Activated CD4-positive, alpha-beta memory T cell treated with anti-CD3 and anti-CD28 coated beads for 36 hours (primary cell): ENCODE measurements around the gene SEMA6D. TPM values are rescaled to one million over a fixed set of nuclear protein-coding genes. Genes with fewer than 3 reads are reported as not detected.

Source experiments
- CTCF ChIA-PET: fragments of 350-600 bp; sonication (Branson Sonifier 250); formaldehyde crosslinking; loops from one replicate; lab custom pipeline; 2021; ENCODE audit warnings: antibody characterized with exemption, inconsistent platforms; lab: Charles Lee
- POLR2A ChIA-PET: fragments of 350-600 bp; sonication (Branson Sonifier 250); formaldehyde crosslinking; loops from one replicate; lab custom pipeline; 2021; ENCODE audit warnings: antibody characterized with exemption; lab: Charles Lee
- DNase-seq: peaks from one replicate; pipeline ENCODE4 v3.0.0-alpha.2; 2020
- H3K27ac Mint-ChIP-seq: one replicate; pipeline ENCODE4 v1.8.0; 2021; ENCODE audit warnings: mixed read lengths
- H3K27me3 Mint-ChIP-seq: one replicate; pipeline ENCODE4 v1.8.0; 2021; ENCODE audit warnings: mixed read lengths
- H3K36me3 Mint-ChIP-seq: one replicate; pipeline ENCODE4 v1.8.0; 2021; ENCODE audit warnings: mixed read lengths
- H3K4me1 Mint-ChIP-seq: one replicate; pipeline ENCODE4 v1.8.0; 2021; ENCODE audit warnings: low read depth, mixed read lengths
- H3K4me3 Mint-ChIP-seq: one replicate; pipeline ENCODE4 v1.8.0; 2021; ENCODE audit warnings: mild to moderate bottlenecking, mixed read lengths
- H3K9me3 Mint-ChIP-seq: one replicate; pipeline ENCODE4 v1.8.0; 2021; ENCODE audit warnings: mixed read lengths
- intact Hi-C: fragments of 100-400 bp; cut with micrococcal nuclease; formaldehyde crosslinking; loops from one replicate; pipeline ENCODE4 v1.15.1; 2023
- total RNA-seq, 2 experiments: library from RNA; stranded (reverse); gene quantifications; one replicate each; pipeline ENCODE4 v1.2.3, GENCODE V29; 2021

The SEMA6D gene
- total RNA-seq, 2 experiments from 2014 or later: not detected

- ChIA-PET POLR2A (no interaction called here), CTCF (no interaction called here)
- Mint-ChIP-seq H3K27me3 (peaks cover 37% of the 10 kb centered on the region), H3K9me3 (no peaks in the 10 kb centered on the region), H3K27ac (no peak overlapping the region), H3K4me1 (peaks cover 4% of the 10 kb centered on the region), H3K4me3 (no peak overlapping the region), H3K36me3 (no peaks in the 10 kb centered on the region)
- no peak for DNase-seq
- intact Hi-C loops: no loop called here
Observed at GRCh38 chr15:47720555-47720954, 3.2 kb downstream of the SEMA6D start.

DNA sequence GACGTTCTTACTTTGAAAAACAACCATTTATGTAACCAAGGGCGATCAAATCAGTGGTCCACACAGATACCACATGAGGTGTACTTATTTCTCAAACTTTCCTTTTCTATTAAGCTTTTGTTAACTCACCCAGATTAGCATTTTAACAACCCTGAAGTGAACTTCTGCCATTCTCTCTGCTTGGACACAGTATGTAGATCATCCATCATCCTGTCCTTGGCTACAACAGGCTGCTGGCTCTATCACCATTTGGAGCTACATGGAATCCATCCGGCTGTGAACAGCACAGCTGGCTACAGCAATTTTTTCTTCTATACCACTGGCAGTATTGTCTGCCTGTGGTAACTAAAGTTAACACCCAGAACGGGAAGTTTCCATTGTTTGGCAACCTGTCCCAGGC, 4.4 kb downstream of the SEMA6D start:
- peaks cover 4% of the 10 kb centered on the region for H3K4me1 Mint-ChIP-seq
- POLR2A ChIA-PET: no interaction called here
- no peak overlapping the region for H3K4me3 Mint-ChIP-seq
- H3K9me3 Mint-ChIP-seq: no peaks in the 10 kb centered on the region
- no peak overlapping the region for H3K27ac Mint-ChIP-seq
- intact Hi-C loops: no loop called here
- H3K36me3 Mint-ChIP-seq: no peaks in the 10 kb centered on the region
- CTCF ChIA-PET: no interaction called here
- no peak for DNase-seq
- peaks cover 30% of the 10 kb centered on the region for H3K27me3 Mint-ChIP-seq

DNA sequence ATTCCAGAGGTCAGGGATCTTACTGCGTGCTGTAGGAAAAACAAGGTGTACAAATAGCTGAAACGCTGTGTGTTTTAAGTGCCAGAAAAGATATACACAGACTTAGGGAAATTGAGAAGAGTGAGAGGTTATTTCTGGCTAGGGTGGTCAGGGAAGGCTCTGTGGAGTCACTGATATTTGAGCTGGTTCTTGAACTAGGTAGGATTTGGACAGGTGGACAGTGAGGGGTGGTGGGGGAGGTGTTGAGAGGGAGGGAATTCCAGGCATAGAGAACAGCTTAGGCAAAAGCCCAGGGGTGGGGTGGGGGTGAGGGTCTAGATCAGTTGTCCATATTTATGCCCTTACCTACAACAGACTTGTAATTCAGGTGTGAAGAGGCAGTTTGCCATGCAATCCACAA, 7.0 kb downstream of the SEMA6D start:
- CTCF ChIA-PET: no interaction called here
- DNase-seq: no peak
- H3K4me1 Mint-ChIP-seq: no peaks in the 10 kb centered on the region
- H3K36me3 Mint-ChIP-seq: no peaks in the 10 kb centered on the region
- no peak overlapping the region for H3K27ac Mint-ChIP-seq
- POLR2A ChIA-PET: no interaction called here
- H3K4me3 Mint-ChIP-seq: no peak overlapping the region
- H3K27me3 Mint-ChIP-seq: peaks cover 18% of the 10 kb centered on the region
- no peaks in the 10 kb centered on the region for H3K9me3 Mint-ChIP-seq
- intact Hi-C loops: no loop called here

- ChIA-PET POLR2A (no interaction called here), CTCF (no interaction called here)
- Mint-ChIP-seq H3K4me3 (no peak overlapping the region), H3K4me1 (no peaks in the 10 kb centered on the region), H3K36me3 (no peaks in the 10 kb centered on the region), H3K27ac (no peak overlapping the region), H3K27me3 (peaks cover 14% of the 10 kb centered on the region), H3K9me3 (no peaks in the 10 kb centered on the region)
- intact Hi-C loops: no loop called here
- no peak for DNase-seq
Observed at GRCh38 chr15:47725051-47725450, 7.7 kb downstream of the SEMA6D start.

- Mint-ChIP-seq H3K4me3 (no peak overlapping the region), H3K27ac (no peak overlapping the region), H3K9me3 (no peaks in the 10 kb centered on the region), H3K36me3 (no peaks in the 10 kb centered on the region), H3K27me3 (peaks cover 9% of the 10 kb centered on the region), H3K4me1 (no peaks in the 10 kb centered on the region)
- intact Hi-C loops: no loop called here
- ChIA-PET CTCF (no interaction called here), POLR2A (no interaction called here)
- no peak for DNase-seq
Observed at GRCh38 chr15:47725906-47726305, 8.6 kb downstream of the SEMA6D start.

GRCh38 chr15:47726399-47726823, 9.1 kb downstream of the SEMA6D start:
- ChIA-PET POLR2A (no interaction called here), CTCF (no interaction called here)
- intact Hi-C loops: no loop called here
- H3K27ac Mint-ChIP-seq: no peak overlapping the region
- no peaks in the 10 kb centered on the region for H3K4me1 Mint-ChIP-seq
- H3K9me3 Mint-ChIP-seq: no peaks in the 10 kb centered on the region
- H3K36me3 Mint-ChIP-seq: no peaks in the 10 kb centered on the region
- H3K4me3 Mint-ChIP-seq: no peak overlapping the region
- no peak for DNase-seq
- H3K27me3 Mint-ChIP-seq: peaks cover 6% of the 10 kb centered on the region

GRCh38 chr15:47727137-47727536, 9.8 kb downstream of the SEMA6D start:
- no peaks in the 10 kb centered on the region for H3K9me3 Mint-ChIP-seq
- H3K27me3 Mint-ChIP-seq: no peaks in the 10 kb centered on the region
- DNase-seq: no peak
- ChIA-PET CTCF (no interaction called here), POLR2A (no interaction called here)
- no peak overlapping the region for H3K4me3 Mint-ChIP-seq
- no peaks in the 10 kb centered on the region for H3K4me1 Mint-ChIP-seq
- no peaks in the 10 kb centered on the region for H3K36me3 Mint-ChIP-seq
- H3K27ac Mint-ChIP-seq: no peak overlapping the region
- intact Hi-C loops: no loop called here

GRCh38 chr15:47727676-47728075, 10.4 kb downstream of the SEMA6D start:
- H3K4me3 Mint-ChIP-seq: no peak overlapping the region
- no peaks in the 10 kb centered on the region for H3K36me3 Mint-ChIP-seq
- ChIA-PET CTCF (no interaction called here), POLR2A (no interaction called here)
- intact Hi-C loops: no loop called here
- no peaks in the 10 kb centered on the region for H3K4me1 Mint-ChIP-seq
- H3K27me3 Mint-ChIP-seq: no peaks in the 10 kb centered on the region
- H3K27ac Mint-ChIP-seq: no peak overlapping the region
- no peaks in the 10 kb centered on the region for H3K9me3 Mint-ChIP-seq
- DNase-seq: no peak

- Mint-ChIP-seq H3K27ac (no peak overlapping the region), H3K4me3 (no peak overlapping the region), H3K36me3 (no peaks in the 10 kb centered on the region), H3K27me3 (no peaks in the 10 kb centered on the region), H3K9me3 (no peaks in the 10 kb centered on the region), H3K4me1 (no peaks in the 10 kb centered on the region)
- DNase-seq: no peak
- ChIA-PET CTCF (no interaction called here), POLR2A (no interaction called here)
- intact Hi-C loops: no loop called here
Observed at GRCh38 chr15:47728426-47728825, 11.1 kb downstream of the SEMA6D start.

GRCh38 chr15:47728886-47729285, 11.6 kb downstream of the SEMA6D start:
- Mint-ChIP-seq H3K27ac (no peak overlapping the region), H3K4me3 (no peak overlapping the region), H3K4me1 (no peaks in the 10 kb centered on the region), H3K36me3 (no peaks in the 10 kb centered on the region), H3K9me3 (no peaks in the 10 kb centered on the region), H3K27me3 (no peaks in the 10 kb centered on the region)
- no peak for DNase-seq
- intact Hi-C loops: no loop called here
- ChIA-PET CTCF (no interaction called here), POLR2A (no interaction called here)

DNA sequence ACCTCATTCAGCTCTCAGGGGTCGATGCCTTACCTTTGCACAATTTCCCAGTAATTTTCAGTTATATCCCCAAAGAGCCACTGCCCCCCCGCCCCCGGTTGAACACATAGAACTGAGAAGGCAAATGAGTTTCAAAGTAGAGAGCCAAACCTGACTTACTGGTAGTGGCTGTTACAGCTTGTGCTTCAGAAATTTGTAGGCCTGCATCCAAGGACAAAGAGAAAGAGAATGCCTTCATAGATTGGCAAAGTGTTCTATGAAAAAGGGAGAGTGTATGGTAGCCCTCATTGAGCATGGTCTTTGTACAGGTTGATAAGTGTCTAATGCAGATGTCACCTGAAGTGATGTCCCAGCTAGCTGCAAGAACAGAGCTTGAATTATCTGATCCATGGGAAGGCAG, 13.9 kb downstream of the SEMA6D start:
- CTCF ChIA-PET: interaction anchor here (1.0 kb wide), 1 partner anchor 13 kb away, joined by 3 read pairs; no protein-coding TSS in a partner anchor
- Mint-ChIP-seq H3K27ac (no peak overlapping the region), H3K9me3 (no peaks in the 10 kb centered on the region), H3K36me3 (no peaks in the 10 kb centered on the region), H3K27me3 (no peaks in the 10 kb centered on the region), H3K4me3 (no peak overlapping the region), H3K4me1 (no peaks in the 10 kb centered on the region)
- no peak for DNase-seq
- POLR2A ChIA-PET: no interaction called here
- intact Hi-C loops: no loop called here

GRCh38 chr15:47732248-47732647, 14.9 kb downstream of the SEMA6D start:
- no peak overlapping the region for H3K4me3 Mint-ChIP-seq
- no peaks in the 10 kb centered on the region for H3K9me3 Mint-ChIP-seq
- ChIA-PET POLR2A (interaction anchor here (0.6 kb wide), 1 partner anchor 174 kb away, joined by 4 read pairs; no protein-coding TSS in a partner anchor), CTCF (no interaction called here)
- no peaks in the 10 kb centered on the region for H3K27me3 Mint-ChIP-seq
- no peaks in the 10 kb centered on the region for H3K4me1 Mint-ChIP-seq
- intact Hi-C loops: no loop called here
- no peak for DNase-seq
- no peaks in the 10 kb centered on the region for H3K36me3 Mint-ChIP-seq
- no peak overlapping the region for H3K27ac Mint-ChIP-seq

GRCh38 chr15:47733085-47733484, 15.8 kb downstream of the SEMA6D start:
- Mint-ChIP-seq H3K9me3 (no peaks in the 10 kb centered on the region), H3K4me1 (no peaks in the 10 kb centered on the region), H3K27ac (no peak overlapping the region), H3K27me3 (no peaks in the 10 kb centered on the region), H3K4me3 (no peak overlapping the region), H3K36me3 (no peaks in the 10 kb centered on the region)
- CTCF ChIA-PET: no interaction called here
- DNase-seq: no peak
- intact Hi-C loops: no loop called here
- POLR2A ChIA-PET: no interaction called here
